Stimulated activated CD4-positive, alpha-beta T cell treated with anti-CD3 and anti-CD28 coated beads, TNF-alpha, amount 100 ng/mL, for 1 hour (primary cell): ENCODE data around the gene DOCK3.

ENCODE experiments used
- DNase-seq, 3 donors: peaks; one replicate each; pipeline ENCODE4 v3.0.0-alpha.2; 2020; ENCODE audit warnings: low read depth in 3 of 3, low spot score in 1 of 3

DOCK3 gene

DNA sequence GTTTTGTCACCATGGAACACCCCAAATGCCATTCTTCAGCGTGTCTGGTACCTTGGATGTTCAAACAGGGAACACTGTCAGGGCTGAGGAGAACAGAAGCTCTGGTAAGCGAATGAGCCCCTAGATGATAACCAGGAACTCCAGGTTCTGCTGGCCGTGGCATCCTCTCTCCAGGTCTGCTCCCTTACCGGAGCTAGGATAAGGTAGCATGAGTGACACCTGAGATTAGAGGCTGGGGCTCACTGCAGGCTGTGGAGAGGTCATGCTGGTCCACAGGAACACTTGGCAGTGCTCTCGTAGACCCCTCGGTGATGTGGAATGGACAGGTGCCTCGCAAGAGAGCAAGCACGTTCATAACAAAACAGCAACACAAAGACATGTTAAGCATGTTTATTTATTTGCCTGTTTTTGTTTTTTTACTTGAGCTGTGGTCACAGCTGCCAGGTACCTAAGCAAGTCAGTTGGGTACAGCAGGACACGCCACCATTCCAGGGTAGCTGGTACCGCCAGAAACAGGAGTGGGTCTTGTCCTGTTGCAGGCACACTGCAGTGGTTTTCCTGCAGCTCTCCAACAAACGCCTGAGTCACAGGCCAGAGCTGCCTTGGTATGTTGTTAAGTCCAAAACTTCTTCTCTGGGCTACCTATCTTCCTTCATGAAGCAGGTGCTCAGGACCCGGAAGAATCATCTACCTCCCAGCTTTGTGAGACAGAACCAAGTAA lies 720.9 kb downstream of the DOCK3 start:
- DNase-seq, result no peak

DNA sequence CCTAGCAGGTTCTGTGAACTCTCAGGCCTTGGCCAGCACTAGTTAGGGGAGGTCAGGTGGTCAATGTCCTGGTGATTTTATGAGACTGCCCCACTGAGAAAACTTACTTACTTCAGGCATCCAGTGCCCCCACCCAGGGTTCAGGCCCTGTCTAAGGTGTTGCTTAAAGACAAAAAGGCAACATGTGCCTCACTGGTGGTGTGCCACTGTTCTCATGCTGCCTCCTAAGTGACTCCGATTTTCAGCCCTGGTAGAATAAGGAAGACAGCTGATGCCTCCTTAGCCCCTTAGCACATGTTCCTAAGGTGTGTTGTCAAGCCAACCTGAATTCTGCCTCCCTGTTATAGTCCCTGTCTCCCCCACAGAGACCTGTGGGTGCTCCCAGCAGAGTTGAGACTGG lies 721.7 kb downstream of the DOCK3 start:
- no peak for DNase-seq

DNA sequence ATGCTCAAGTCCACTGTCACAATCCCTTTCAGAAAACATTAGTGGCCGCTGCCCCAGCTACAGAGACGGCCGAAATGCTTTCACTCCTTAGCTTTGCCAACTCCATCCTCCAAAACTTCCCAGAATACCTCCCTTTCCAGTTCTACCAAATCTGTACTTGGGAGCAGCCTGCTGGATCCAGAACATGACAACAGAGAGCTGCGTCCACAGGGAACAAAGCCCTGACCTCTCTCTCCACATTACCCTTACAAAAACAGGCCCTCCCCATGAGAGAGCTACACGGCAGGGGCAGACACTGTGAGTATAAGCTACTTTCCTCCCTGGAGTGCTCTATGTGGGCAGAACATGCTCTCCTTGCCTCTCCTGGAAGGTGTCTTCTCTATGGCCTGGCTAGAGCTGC lies 722.7 kb downstream of the DOCK3 start:
- DNase-seq, result no peak

DNA sequence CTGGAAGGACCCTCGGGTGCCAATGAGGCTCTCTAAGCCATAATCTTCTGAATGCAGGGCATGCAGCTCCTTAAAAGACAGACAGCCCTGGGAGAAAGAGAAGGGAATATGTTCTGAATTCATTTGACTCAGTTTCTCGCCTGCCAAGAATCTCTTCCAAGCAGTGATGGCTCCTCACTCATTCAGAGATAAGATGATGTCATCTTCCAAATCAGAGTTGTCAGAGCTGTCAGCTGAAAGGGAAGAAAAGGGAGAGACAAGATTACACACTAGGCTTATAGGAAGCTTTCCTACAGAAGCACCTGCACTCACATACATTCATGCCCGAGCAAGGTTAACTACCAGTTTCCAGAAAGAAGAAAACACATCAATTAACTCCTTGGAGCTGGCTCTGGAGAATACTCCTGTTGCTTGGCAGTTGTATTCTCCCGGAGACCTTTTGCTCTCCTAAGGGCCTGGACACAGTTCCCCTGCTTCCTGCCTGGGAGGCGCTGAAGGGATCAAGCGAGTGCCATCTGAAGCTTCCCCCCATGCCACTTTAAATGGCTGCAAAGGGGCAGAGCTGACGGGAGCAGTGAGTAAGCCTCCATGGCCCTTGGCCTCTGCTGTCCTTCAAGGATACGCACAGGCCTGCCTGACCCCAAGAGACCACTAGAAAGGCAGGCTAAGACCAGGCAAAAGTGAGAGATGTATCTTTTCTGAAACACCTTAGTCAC lies 724.0 kb downstream of the DOCK3 start:
- no peak for DNase-seq

DNA sequence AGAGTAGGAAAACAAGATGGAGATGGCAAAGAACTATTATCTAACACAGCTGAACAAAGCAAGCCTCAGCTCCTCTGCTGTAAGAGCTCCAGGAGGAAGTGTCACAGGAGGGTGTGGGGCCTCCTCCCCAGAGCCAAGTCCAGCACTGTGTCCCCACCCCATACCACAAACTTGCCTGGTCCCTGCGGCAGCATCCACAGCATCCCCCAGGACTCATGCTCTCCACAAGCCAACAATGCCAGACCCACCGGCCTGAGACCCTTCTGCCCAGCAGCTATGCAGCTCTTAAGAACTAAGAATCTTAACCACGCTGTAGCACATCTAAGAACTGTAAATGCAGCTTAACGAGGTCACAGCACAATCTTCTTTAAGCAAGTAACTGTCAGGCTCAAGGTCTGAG lies 725.4 kb downstream of the DOCK3 start:
- no peak for DNase-seq

DNA sequence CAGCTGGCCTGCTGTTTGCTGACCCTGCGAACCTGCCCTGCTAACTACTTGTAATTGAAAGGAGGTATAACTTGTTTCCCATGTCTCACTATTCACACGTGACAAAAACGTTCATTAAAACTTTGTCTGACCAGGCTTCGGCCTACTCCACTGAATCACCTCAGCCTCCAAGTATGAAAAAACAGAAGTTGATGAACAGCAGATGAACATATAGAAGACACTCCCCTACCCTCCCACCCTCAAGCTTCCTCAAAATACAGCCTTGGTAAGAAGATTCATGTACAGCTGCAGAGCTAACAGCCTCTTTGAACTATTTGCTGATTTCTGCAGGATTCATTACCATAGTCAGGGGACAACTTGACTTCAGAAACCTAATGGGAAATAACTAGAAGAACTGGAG lies 727.0 kb downstream of the DOCK3 start:
- no peak for DNase-seq

DNA sequence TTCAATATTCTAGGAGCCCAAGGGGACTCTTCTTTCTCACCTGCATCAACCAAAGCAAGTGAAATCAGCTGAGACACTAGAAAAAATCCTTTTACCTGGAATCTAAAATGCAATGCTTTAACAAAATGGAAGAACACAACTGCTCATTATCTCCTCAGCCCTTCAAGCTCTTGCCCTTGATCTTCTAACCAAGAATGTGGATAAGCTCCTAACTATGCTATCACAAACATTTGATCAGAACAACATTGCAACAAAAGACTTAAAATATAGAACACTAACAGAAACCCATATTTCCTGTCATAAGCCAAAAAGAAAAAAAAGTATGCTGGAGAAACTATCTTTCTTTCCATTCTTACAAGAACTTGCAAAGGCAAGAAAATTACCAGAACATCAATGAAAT lies 728.9 kb downstream of the DOCK3 start:
- no peak for DNase-seq

DNA sequence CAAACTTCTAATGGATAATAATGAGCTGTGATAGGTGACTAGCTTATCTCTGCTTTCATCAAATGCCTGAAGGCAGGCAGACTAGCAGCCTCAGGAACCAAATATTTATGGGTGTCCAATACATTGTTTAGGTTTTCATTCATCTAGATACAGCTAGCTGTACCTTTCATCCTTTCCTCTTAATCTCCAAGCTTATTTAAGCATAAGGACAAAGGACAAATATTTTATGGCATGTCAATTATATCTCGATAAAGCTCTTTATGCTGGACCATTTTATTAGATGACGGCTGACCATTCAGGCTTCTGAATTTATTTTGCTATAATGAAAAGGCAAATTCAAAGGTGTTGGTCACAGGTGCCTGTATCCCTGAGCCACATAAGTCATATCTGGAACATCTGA lies 733.3 kb downstream of the DOCK3 start:
- no peak for DNase-seq

DNA sequence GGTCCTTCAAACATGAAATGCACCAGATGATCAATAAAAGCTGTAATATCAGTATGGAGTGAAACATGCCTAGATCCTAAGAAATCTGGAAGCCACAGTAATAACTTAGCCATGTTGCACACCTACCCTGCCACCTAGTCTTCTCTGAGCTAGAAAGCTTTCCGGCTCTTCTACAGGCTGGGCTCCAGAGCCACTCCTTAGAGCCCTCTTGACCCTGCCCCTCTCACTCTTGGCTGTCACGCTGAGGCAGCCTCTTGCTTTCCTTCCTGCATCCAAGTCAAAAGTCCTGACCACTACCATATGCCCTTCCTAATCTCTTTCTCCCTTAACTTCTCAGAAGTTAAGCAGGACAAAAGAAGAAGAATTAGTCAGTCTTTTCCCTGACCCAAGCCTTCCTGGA lies 734.1 kb downstream of the DOCK3 start:
- no peak for DNase-seq

DNA sequence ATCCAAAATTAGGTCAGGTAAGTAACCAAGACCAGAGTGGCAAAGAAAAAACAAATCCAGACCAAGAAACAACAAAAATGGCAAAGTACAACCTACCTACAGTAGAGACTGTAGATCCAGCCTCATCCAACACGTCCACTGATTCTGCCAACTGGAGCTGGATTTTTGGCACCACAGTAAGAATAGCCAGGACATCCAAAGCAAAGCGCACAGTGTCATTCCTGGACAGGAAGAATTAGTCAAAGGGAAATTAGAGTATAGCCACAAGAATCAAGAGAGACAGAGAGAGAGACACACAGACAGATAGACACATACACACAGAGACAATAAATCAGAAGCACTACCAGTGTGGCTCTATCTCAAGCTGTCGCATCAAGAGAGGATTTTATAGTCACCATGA lies 747.5 kb downstream of the DOCK3 start:
- DNase-seq, result no peak

DNA sequence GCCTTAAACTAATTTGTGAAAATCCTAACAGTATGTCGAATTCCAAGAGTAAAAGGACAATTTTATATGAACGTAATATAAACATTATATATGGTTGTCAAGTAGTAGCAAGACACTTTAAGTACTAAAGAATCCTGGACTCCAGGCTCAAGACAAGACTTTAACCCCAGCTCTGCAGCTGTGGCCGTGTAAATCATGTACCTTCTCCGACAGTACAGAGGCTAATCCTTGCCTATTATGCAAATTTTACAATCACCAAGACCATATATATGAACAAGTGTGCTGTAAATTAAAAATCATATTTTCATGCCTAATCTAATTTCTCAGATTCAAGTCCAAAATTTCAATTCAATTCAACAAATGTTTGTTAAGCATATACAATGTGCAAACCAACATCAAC lies 752.2 kb downstream of the DOCK3 start:
- no peak for DNase-seq

DNA sequence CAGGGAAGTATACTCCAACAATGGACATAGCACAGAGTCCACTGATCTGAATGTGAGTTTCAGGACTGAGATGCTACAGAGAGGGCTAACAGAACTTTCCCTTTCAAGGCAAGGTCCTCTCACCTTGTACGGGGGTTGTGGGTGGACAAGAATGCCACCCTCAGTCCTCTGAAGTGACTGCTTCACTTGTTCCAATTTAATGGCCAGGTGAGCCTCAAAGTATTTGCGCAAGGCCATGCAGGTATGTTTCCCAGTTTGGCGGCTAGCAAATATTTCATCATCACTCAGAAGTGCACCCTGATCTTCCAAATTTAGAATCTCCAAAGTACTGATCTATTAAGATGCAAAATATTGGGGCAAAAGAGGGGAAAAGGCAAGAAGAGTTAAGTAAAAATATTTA lies 754.4 kb downstream of the DOCK3 start:
- DNase-seq, result no peak
